SK-N-SH (cell line): ENCODE measurements around the gene MAGI2. TPM values are rescaled to one million over a fixed set of nuclear protein-coding genes. Genes with fewer than 3 reads are reported as not detected.
A peak's percentile ranks its signal among the peaks of the same experiment; 100 is the strongest.

Experiments
- CTCF ChIA-PET: fragments of 300-600, 350-600 bp; formaldehyde crosslinking; extraction: SDS; loops from one replicate; lab custom pipeline; 2021; lab: Yijun Ruan, JAX
- POLR2A ChIA-PET: fragments of 350-600 bp; sonication (Branson Sonifier 250); formaldehyde crosslinking; extraction: SDS; loops from one replicate; lab custom pipeline; 2020; ENCODE audit warnings: antibody characterized with exemption, inconsistent platforms; lab: Yijun Ruan, JAX
- DNase-seq: peaks from one replicate; pipeline ENCODE4 v3.0.0; 2012
- H2AFZ ChIP-seq: fragments of 200-600 bp; sonication (generic); 2 replicates; pipeline ENCODE4 v1.8.1; 2016; ENCODE audit warnings: antibody characterized with exemption, mild to moderate bottlenecking, low read depth
- H3F3A ChIP-seq: fragments of 200-600 bp; sonication (generic); replicated peaks from 2 replicates; pipeline ENCODE3; 2016; ENCODE audit warnings: antibody characterized with exemption, mild to moderate bottlenecking; ENCODE audit not compliant: insufficient read depth
- H3K27ac ChIP-seq, 2 experiments: fragments of 200-500 bp in 1 of 2; fragments of 200-600 bp in 1 of 2; sonication (Bioruptor generic) in 1 of 2; sonication (generic), shearing (Covaris generic) in 1 of 2; 2 replicates each; pipeline versions ENCODE4 v1.5.1 to v1.6.1; 2014 to 2016; ENCODE audit warnings: low read depth in 2 of 2, inconsistent platforms in 1 of 2, low read length in 1 of 2, mild to moderate bottlenecking in 1 of 2, mixed read lengths in 1 of 2
- H3K27me3 ChIP-seq: fragments of 200-600 bp; sonication (generic), shearing (Covaris generic); 2 replicates; pipeline ENCODE4 v1.6.1; 2016; ENCODE audit warnings: mixed run types; ENCODE audit not compliant: insufficient read depth
- H3K36me3 ChIP-seq, 2 experiments: fragments of 200-500 bp in 1 of 2; fragments of 200-600 bp in 1 of 2; sonication (Bioruptor generic) in 1 of 2; sonication (generic) in 1 of 2; replicated peaks in 1 of 2; 2 replicates each; pipeline versions ENCODE3 to v1.5.1; 2014 to 2016; ENCODE audit warnings: low read length in 1 of 2, mild to moderate bottlenecking in 1 of 2; ENCODE audit not compliant: insufficient read depth in 2 of 2, control insufficient read depth in 1 of 2
- H3K4me1 ChIP-seq, 2 experiments: fragments of 200-500 bp in 1 of 2; fragments of 200-600 bp in 1 of 2; sonication (Bioruptor generic) in 1 of 2; sonication (generic), shearing (Covaris generic) in 1 of 2; 2 replicates each; pipeline versions ENCODE4 v1.5.1 to v1.6.1; 2014 to 2016; ENCODE audit warnings: low read depth in 1 of 2, low read length in 1 of 2, mixed run types in 1 of 2; ENCODE audit not compliant: insufficient read depth in 2 of 2, control insufficient read depth in 1 of 2
- H3K4me2 ChIP-seq: fragments of 200-600 bp; sonication (generic), shearing (Covaris generic); 2 replicates; pipeline ENCODE4 v1.6.1; 2017; ENCODE audit warnings: mixed run types
- H3K4me3 ChIP-seq, 2 experiments: fragments of 200-500 bp in 1 of 2; fragments of 200-600 bp in 1 of 2; sonication (Bioruptor generic) in 1 of 2; sonication (generic), shearing (Covaris generic) in 1 of 2; 2 replicates each; pipeline versions ENCODE4 v1.5.1 to v1.8.1; 2014 to 2016; ENCODE audit warnings: low read depth in 2 of 2, inconsistent platforms in 1 of 2, low read length in 1 of 2, mild to moderate bottlenecking in 1 of 2, mixed read lengths in 1 of 2, moderate library complexity in 1 of 2
- H3K79me2 ChIP-seq: fragments of 200-600 bp; sonication (generic); 2 replicates; pipeline ENCODE4 v1.8.1; 2017; ENCODE audit warnings: mild to moderate bottlenecking; ENCODE audit not compliant: insufficient read depth
- H3K9ac ChIP-seq: fragments of 200-600 bp; sonication (generic); 2 replicates; pipeline ENCODE4 v1.6.1; 2017; ENCODE audit warnings: mixed run types
- H3K9me2 ChIP-seq: fragments of 200-600 bp; sonication (generic); 2 replicates; pipeline ENCODE4 v1.6.1; 2017; ENCODE audit warnings: mixed run types
- H3K9me3 ChIP-seq: fragments of 200-600 bp; sonication (generic); 2 replicates; pipeline ENCODE4 v1.6.1; 2017; ENCODE audit warnings: mixed run types, mild to moderate bottlenecking, moderate library complexity
- H4K20me1 ChIP-seq: fragments of 200-600 bp; sonication (generic); 2 replicates; pipeline ENCODE4 v1.6.1; 2017; ENCODE audit warnings: mild to moderate bottlenecking, mixed run types; ENCODE audit not compliant: insufficient read depth
- CHD2 ChIP-seq: fragments of 150-350 bp; IDR thresholded peaks from 2 replicates; pipeline ENCODE4 v1.6.1; 2018; ENCODE audit warnings: low read length; ENCODE audit not compliant: partially characterized antibody
- ELF1 ChIP-seq: IDR thresholded peaks from 2 replicates; pipeline ENCODE4 v1.4.0; 2012
- EP300 ChIP-seq, 2 experiments: IDR thresholded peaks; 2 replicates each; pipeline versions ENCODE4 v1.4.0 to v1.6.1; 2012; ENCODE audit warnings: borderline replicate concordance in 1 of 2, low read depth in 1 of 2, low read length in 1 of 2
- EZH2phosphoT487 ChIP-seq: fragments of 200-600 bp; sonication (generic); IDR thresholded peaks from 2 replicates; pipeline ENCODE4 v1.6.1; 2017; ENCODE audit warnings: low read depth, mixed run types, mild to moderate bottlenecking, antibody characterized with exemption, moderate library complexity, borderline replicate concordance
- FOXM1 ChIP-seq: IDR thresholded peaks from 2 replicates; pipeline ENCODE4 v1.4.0; 2012; ENCODE audit warnings: low read depth, mild to moderate bottlenecking
- GABPA ChIP-seq: IDR thresholded peaks from 2 replicates; pipeline ENCODE4 v1.4.0; 2012; ENCODE audit warnings: low read depth, mild to moderate bottlenecking
- GATA2 ChIP-seq: sonication (generic); formaldehyde crosslinking; IDR thresholded peaks from 2 replicates; pipeline ENCODE4 v1.5.0; 2020; ENCODE audit warnings: mild to moderate bottlenecking, missing genetic modification reagents
- MXI1 ChIP-seq: IDR thresholded peaks from 2 replicates; pipeline ENCODE4 v1.6.1; 2012; ENCODE audit warnings: mild to moderate bottlenecking, low read depth, low read length, improper control_type of control experiment
- NFIC ChIP-seq: IDR thresholded peaks from 2 replicates; pipeline ENCODE4 v1.4.0; 2012; ENCODE audit warnings: borderline replicate concordance
- NRF1 ChIP-seq: IDR thresholded peaks from 2 replicates; pipeline ENCODE4 v1.6.1; 2012; ENCODE audit warnings: low read depth, mild to moderate bottlenecking, low read length
- RCOR1 ChIP-seq: fragments of 150-350 bp; IDR thresholded peaks from 2 replicates; pipeline ENCODE4 v1.6.1; 2017; ENCODE audit warnings: antibody characterized with exemption, low read length
- RXRA ChIP-seq: IDR thresholded peaks from 2 replicates; pipeline ENCODE4 v1.4.0; 2012; ENCODE audit warnings: low read depth, mild to moderate bottlenecking, borderline replicate concordance
- SIN3A ChIP-seq: IDR thresholded peaks from 2 replicates; pipeline ENCODE4 v1.6.1; 2012; ENCODE audit warnings: low read depth, mild to moderate bottlenecking, low read length, moderate library complexity, borderline replicate concordance
- SMC3 ChIP-seq: IDR thresholded peaks from 2 replicates; pipeline ENCODE4 v1.6.1; 2012; ENCODE audit warnings: low read depth, low read length, improper control_type of control experiment
- TEAD4 ChIP-seq: IDR thresholded peaks from 2 replicates; pipeline ENCODE4 v1.4.0; 2012; ENCODE audit warnings: mild to moderate bottlenecking, borderline replicate concordance; ENCODE audit not compliant: insufficient read depth
- WGBS: methylation state at CpG from one replicate; pipeline ENCODE4 v1.1.6; 2017; ENCODE audit warnings: low lambda C conversion rate; 5-methylcytosine and 5-hydroxymethylcytosine counted together
- polyA plus RNA-seq, 3 experiments: library from polyadenylated mRNA; depleted of rRNA; stranded (reverse); fragments of >200 nt; gene quantifications; 2 replicates each; pipeline ENCODE4 v1.2.3, GENCODE V29; 2012
- TF ChIP-seq, protein P1 (sequence below): IDR thresholded peaks from 2 replicates; pipeline ENCODE4 v1.6.1; 2012; ENCODE audit warnings: mild to moderate bottlenecking, low read depth, low read length, moderate library complexity
- TF ChIP-seq, protein P2 (sequence below): IDR thresholded peaks from 2 replicates; pipeline ENCODE4 v1.4.0; 2012; ENCODE audit warnings: low read depth, borderline replicate concordance
- TF ChIP-seq, protein P3 (sequence below): fragments of 150-350 bp; IDR thresholded peaks from 2 replicates; pipeline ENCODE4 v1.6.1; 2016; ENCODE audit warnings: mild to moderate bottlenecking, low read depth, low read length
- TF ChIP-seq, protein P4 (sequence below): fragments of 150-350 bp; IDR thresholded peaks from 2 replicates; pipeline ENCODE4 v1.6.1; 2017; ENCODE audit warnings: antibody characterized with exemption, low read length, low read depth, borderline replicate concordance

MAGI2 gene
- polyA plus RNA-seq, 1 of the 3 experiments (the other 2 are of a cell fraction) = 1.1 TPM

DNA sequence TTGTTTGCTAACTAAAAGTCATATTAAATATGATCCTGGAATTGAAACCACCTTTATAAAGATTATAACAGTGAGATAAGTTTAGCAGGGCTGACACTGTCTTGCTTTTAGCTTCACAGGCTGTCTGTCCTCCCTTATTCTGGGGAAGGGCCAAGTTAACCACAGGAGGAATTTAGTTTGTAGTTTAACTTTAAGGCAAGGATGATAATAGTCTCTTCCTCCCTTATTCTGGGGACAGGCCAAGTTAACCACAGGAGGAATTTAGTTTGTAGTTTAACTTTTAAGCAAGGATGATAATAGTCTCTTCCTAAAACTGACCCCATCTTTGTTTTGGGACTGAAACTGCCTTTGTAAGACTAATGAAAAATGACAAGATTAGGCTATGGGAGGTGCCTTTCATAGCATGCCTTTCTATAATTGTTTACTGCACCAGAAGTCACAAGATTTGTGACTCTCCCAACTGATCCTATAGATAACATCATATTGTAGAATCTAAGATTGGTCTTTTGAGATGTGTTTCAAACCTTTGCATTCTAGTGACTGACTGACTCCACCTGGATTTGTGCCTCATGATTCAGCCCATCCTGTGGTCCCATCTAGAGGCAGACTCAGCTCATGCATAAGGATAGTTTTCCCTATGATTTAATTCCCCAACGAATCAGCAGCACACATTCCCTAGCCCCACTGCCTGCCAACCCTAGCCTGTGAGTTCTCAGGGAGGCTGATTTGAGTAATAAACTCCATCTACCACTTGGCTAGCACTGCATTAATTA, 212.0 kb downstream of the MAGI2 start (continued):
- TF ChIP-seq, protein P1, sequence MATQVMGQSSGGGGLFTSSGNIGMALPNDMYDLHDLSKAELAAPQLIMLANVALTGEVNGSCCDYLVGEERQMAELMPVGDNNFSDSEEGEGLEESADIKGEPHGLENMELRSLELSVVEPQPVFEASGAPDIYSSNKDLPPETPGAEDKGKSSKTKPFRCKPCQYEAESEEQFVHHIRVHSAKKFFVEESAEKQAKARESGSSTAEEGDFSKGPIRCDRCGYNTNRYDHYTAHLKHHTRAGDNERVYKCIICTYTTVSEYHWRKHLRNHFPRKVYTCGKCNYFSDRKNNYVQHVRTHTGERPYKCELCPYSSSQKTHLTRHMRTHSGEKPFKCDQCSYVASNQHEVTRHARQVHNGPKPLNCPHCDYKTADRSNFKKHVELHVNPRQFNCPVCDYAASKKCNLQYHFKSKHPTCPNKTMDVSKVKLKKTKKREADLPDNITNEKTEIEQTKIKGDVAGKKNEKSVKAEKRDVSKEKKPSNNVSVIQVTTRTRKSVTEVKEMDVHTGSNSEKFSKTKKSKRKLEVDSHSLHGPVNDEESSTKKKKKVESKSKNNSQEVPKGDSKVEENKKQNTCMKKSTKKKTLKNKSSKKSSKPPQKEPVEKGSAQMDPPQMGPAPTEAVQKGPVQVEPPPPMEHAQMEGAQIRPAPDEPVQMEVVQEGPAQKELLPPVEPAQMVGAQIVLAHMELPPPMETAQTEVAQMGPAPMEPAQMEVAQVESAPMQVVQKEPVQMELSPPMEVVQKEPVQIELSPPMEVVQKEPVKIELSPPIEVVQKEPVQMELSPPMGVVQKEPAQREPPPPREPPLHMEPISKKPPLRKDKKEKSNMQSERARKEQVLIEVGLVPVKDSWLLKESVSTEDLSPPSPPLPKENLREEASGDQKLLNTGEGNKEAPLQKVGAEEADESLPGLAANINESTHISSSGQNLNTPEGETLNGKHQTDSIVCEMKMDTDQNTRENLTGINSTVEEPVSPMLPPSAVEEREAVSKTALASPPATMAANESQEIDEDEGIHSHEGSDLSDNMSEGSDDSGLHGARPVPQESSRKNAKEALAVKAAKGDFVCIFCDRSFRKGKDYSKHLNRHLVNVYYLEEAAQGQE = no peak
- no peak for TF ChIP-seq CHD2
- TF ChIP-seq GATA2 (CRISPR knock-in tag) = no peak
- no peak for TF ChIP-seq MXI1
- TF ChIP-seq, protein P2, sequence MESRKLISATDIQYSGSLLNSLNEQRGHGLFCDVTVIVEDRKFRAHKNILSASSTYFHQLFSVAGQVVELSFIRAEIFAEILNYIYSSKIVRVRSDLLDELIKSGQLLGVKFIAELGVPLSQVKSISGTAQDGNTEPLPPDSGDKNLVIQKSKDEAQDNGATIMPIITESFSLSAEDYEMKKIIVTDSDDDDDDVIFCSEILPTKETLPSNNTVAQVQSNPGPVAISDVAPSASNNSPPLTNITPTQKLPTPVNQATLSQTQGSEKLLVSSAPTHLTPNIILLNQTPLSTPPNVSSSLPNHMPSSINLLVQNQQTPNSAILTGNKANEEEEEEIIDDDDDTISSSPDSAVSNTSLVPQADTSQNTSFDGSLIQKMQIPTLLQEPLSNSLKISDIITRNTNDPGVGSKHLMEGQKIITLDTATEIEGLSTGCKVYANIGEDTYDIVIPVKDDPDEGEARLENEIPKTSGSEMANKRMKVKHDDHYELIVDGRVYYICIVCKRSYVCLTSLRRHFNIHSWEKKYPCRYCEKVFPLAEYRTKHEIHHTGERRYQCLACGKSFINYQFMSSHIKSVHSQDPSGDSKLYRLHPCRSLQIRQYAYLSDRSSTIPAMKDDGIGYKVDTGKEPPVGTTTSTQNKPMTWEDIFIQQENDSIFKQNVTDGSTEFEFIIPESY = no peak
- TF ChIP-seq, protein P3, sequence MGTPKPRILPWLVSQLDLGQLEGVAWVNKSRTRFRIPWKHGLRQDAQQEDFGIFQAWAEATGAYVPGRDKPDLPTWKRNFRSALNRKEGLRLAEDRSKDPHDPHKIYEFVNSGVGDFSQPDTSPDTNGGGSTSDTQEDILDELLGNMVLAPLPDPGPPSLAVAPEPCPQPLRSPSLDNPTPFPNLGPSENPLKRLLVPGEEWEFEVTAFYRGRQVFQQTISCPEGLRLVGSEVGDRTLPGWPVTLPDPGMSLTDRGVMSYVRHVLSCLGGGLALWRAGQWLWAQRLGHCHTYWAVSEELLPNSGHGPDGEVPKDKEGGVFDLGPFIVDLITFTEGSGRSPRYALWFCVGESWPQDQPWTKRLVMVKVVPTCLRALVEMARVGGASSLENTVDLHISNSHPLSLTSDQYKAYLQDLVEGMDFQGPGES = no peak
- no peak for TF ChIP-seq NRF1

DNA sequence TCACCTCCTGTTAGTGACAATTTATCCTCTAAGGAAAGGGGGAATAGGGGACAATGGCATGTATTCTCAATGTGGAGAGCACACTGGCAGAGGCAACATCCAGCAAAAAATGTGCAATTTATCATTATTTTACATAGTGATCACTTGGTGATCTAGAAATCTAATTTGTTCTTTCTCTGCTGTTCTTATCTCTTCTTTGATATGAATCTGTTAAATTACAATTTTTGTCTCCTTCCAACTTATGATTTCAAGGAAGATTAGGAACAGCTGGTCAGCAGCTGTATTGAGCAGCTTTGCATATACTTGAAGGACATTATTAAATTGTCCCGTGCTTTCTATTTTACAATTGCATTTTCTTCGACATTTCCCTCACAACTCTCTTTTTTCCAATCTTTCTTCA, 213.1 kb downstream of the MAGI2 start:
- Histone ChIP-seq H3K27ac (peak overlapping the region; percentile 14 to 25; a peak in 2 of 4 replicates), H3K9me2 (no peaks in the 10 kb centered on the region), H4K20me1 (no peaks in the 10 kb centered on the region), H3K9me3 (peaks cover 7% of the 10 kb centered on the region; the same call in 1 of the 2 replicates), H3F3A (peaks cover 13% of the 10 kb centered on the region), H3K4me2 (peak overlapping the region; percentile 6; the same call in 1 of the 2 replicates), H3K4me1 (peaks cover 0 to 6% of the 10 kb centered on the region in 2 experiments; a peak in 3 of 4 replicates), H3K4me3 (no peak overlapping the region), H3K27me3 (no peaks in the 10 kb centered on the region), H3K9ac (no peak overlapping the region), H2AFZ (no peak overlapping the region), H3K79me2 (no peaks in the 10 kb centered on the region), H3K36me3 (peaks cover 0 to 4% of the 10 kb centered on the region in 2 experiments)
- ChIA-PET POLR2A (no interaction called here), CTCF (no interaction called here)
- no peak for DNase-seq
- WGBS = 43% methylated on average over 2 of the region's 2 CpGs
- no peak for TF ChIP-seq MXI1
- 0 out of 4 replicates have a peak, but pooled peaks of 1 of the 2 experiments have one; percentile 7 for TF ChIP-seq EP300 (IDR thresholded peaks at IDR 0.05; ENCODE audit: borderline replicate concordance in 1 of 2, low read depth in 1 of 2, low read length in 1 of 2)
- no peak for TF ChIP-seq GABPA
- TF ChIP-seq FOXM1 = no peak
- TF ChIP-seq ELF1 = no peak
- no peak for TF ChIP-seq CHD2
- peak; percentile 14; the same call in 1 of the 2 replicates for TF ChIP-seq RCOR1
- TF ChIP-seq RXRA = no peak
- TF ChIP-seq NFIC = peak; percentile 12; the same call in 1 of the 2 replicates
- TF ChIP-seq, protein P3 = no peak
- TF ChIP-seq, protein P4, sequence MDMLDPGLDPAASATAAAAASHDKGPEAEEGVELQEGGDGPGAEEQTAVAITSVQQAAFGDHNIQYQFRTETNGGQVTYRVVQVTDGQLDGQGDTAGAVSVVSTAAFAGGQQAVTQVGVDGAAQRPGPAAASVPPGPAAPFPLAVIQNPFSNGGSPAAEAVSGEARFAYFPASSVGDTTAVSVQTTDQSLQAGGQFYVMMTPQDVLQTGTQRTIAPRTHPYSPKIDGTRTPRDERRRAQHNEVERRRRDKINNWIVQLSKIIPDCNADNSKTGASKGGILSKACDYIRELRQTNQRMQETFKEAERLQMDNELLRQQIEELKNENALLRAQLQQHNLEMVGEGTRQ = no peak
- TF ChIP-seq SMC3 = no peak
- no peak for TF ChIP-seq SIN3A
- TF ChIP-seq TEAD4 = no peak
- TF ChIP-seq EZH2phosphoT487 = no peak
